Thoracic aorta (tissue), 2 donors: ENCODE measurements around the gene SPATA6L. TPM values are rescaled to one million over a fixed set of nuclear protein-coding genes. Genes with fewer than 3 reads are reported as not detected.

ENCODE experiments used
- ATAC-seq: fragments of 150-250 bp; one replicate; pipeline ENCODE4 v1.8.0; 2017; ENCODE audit warnings: low read depth; ENCODE audit not compliant: insufficient number of reproducible peaks, low FRiP score
- DNase-seq: peaks from one replicate; pipeline ENCODE4 v3.0.0-alpha.2; 2020; ENCODE audit warnings: low spot score
- H3K27ac ChIP-seq, 2 donors: fragments of 200-600 bp; sonication (generic); 1 replicate in 1 of 2; 2 replicates in 1 of 2; pipeline ENCODE4 v1.5.1; 2016; ENCODE audit warnings: mild to moderate bottlenecking in 2 of 2, moderate library complexity in 2 of 2
- H3K27me3 ChIP-seq: fragments of 200-600 bp; sonication (generic); replicated peaks from 2 replicates; pipeline ENCODE4 v1.6.0; 2016; ENCODE audit warnings: mild to moderate bottlenecking; ENCODE audit not compliant: insufficient read depth
- H3K36me3 ChIP-seq: fragments of 200-600 bp; sonication (generic); one replicate; pipeline ENCODE4 v1.5.1; 2016
- H3K4me1 ChIP-seq, 2 donors: fragments of 200-600 bp; sonication (generic); 1 replicate in 1 of 2; 2 replicates in 1 of 2; pipeline versions ENCODE4 v1.5.1 to v1.6.0; 2016; ENCODE audit warnings: low read depth in 2 of 2, mild to moderate bottlenecking in 1 of 2; ENCODE audit not compliant: control insufficient read depth in 1 of 2
- H3K4me3 ChIP-seq: fragments of 200-600 bp; sonication (generic); 2 replicates; pipeline ENCODE4 v1.5.1; 2016; ENCODE audit warnings: mild to moderate bottlenecking
- H3K9me3 ChIP-seq: fragments of 200-600 bp; sonication (generic); 2 replicates; pipeline ENCODE4 v1.5.1; 2016
- CTCF ChIP-seq: fragments of 200-600 bp; sonication (generic); IDR thresholded peaks from one replicate; pipeline ENCODE4 v1.5.1; 2019; ENCODE audit warnings: antibody characterized with exemption
- total RNA-seq, 2 donors: library from RNA; depleted of rRNA; stranded (reverse); fragments of >200 nt; gene quantifications; one replicate each; pipeline versions ENCODE4 v1.1.0 to v1.2.3, GENCODE V29; 2016

SPATA6L gene
- total RNA-seq, 2 donors from 2014 or later = 1.8 to 2.4 TPM

DNA sequence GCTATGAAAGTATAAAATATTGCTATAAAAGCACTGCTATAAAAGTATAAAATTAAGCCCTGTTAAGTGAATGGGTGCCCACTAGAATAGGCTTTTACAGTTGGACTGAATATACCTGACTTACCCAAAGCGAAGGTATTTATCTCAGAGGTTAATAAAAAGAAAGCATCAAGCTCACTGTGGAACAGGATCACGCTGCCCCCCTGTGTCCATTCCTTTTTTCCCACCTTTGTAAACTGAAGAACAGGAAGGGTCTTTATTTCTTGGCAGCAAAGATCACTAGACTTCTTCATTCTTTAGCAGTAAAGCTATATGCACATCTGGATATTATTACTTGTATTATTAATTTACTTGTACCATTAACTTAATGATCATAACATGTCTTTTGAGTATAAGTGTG is 26.3 kb downstream of the SPATA6L start:
- Histone ChIP-seq H3K4me1 (peaks cover 0 to 9% of the 10 kb centered on the region in 2 donors), H3K27me3 (no peaks in the 10 kb centered on the region), H3K9me3 (no peaks in the 10 kb centered on the region), H3K4me3 (no peak overlapping the region), H3K36me3 (no peaks in the 10 kb centered on the region), H3K27ac (no peak overlapping the region)
- ATAC-seq = no peak
- peak; percentile 35 for TF ChIP-seq CTCF
- no peak for DNase-seq

DNA sequence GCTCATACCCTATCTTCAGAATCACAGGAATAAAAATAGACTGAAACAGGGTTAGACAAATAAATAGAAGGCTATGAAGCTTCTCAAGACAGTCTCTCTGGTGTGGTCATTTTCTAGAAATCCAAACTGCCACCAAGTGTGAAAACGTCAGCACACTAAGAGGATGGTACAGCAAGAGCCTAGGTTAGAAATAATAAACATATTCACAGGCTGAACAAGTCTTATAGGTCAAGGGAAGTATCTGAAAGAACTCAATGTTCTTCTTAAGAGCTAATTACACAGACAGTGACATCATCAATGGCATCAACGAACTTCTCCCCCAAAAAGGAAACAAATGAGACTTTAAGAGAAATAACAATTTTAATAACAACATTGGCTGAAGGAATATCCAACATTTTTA is 26.9 kb downstream of the SPATA6L start:
- ATAC-seq (no peak), DNase-seq (no peak)
- H3K27me3 ChIP-seq = no peaks in the 10 kb centered on the region
- peaks cover 0 to 9% of the 10 kb centered on the region in 2 donors for H3K4me1 ChIP-seq
- no peak overlapping the region for H3K4me3 ChIP-seq
- no peak overlapping the region for H3K27ac ChIP-seq
- TF ChIP-seq CTCF = no peak
- H3K36me3 ChIP-seq = no peaks in the 10 kb centered on the region
- H3K9me3 ChIP-seq = no peaks in the 10 kb centered on the region

GRCh38 chr9:4638968-4639367 is 27.3 kb downstream of the SPATA6L start:
- H3K9me3 ChIP-seq = no peaks in the 10 kb centered on the region

DNA sequence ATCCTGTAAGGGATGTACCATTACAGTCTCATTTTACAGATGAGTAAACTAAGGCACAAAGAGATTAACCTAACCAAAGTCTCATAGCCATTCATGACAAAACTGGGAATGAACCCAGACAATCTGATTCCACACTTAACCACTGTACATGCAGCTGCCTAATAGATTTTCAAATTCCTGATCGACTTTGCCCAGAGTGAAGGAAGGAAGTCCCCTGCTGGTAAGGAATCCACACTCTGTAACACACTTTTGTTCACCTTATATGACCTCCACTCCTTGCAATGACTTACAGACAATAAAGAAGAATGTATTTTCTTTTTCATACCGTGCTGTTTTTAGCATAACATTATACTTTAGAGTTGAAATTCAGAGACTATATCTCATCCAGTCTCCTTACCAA is 35.4 kb downstream of the SPATA6L start:
- DNase-seq (no peak), ATAC-seq (no peak)
- H3K4me1 ChIP-seq = no peaks in the 10 kb centered on the region
- no peak for TF ChIP-seq CTCF
- H3K27ac ChIP-seq = no peak overlapping the region
- no peak overlapping the region for H3K4me3 ChIP-seq
- no peaks in the 10 kb centered on the region for H3K27me3 ChIP-seq
- no peaks in the 10 kb centered on the region for H3K9me3 ChIP-seq
- no peaks in the 10 kb centered on the region for H3K36me3 ChIP-seq

More at GRCh38 chr9:4638968-4639367, 27.3 kb downstream of the SPATA6L start:
- Histone ChIP-seq H3K27ac (no peak overlapping the region), H3K27me3 (no peaks in the 10 kb centered on the region), H3K4me3 (no peak overlapping the region), H3K36me3 (no peaks in the 10 kb centered on the region), H3K4me1 (peaks cover 0 to 9% of the 10 kb centered on the region in 2 donors)
- TF ChIP-seq CTCF = no peak
- no peak for DNase-seq
- no peak for ATAC-seq

DNA sequence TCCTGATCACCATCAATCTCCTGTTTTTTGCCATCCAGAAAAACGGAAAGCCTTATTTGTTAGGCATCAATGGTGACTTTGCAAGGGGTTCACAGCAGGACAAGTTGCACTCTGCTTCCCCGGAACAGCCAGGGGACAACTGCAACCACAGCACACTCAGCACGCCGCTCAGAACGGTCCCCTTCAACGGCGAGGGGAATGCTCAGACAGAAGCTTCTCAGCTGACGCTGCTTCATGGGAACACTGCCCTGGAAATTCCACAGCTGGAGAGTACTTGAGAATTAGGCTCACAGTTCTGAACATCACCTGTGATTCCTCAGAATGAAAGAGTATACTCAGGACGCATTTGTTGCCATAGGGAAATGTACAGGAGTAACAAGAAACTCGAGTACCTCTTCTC is 44.3 kb downstream of the SPATA6L start:
- no peak for DNase-seq
- TF ChIP-seq CTCF = no peak
- Histone ChIP-seq H3K9me3 (no peaks in the 10 kb centered on the region), H3K4me1 (peaks cover 0 to 9% of the 10 kb centered on the region in 2 donors), H3K36me3 (no peaks in the 10 kb centered on the region), H3K27me3 (no peaks in the 10 kb centered on the region), H3K27ac (no peak overlapping the region), H3K4me3 (no peak overlapping the region)
- ATAC-seq = no peak
